Neural crest cell (in vitro differentiated cells): Measurements from ENCODE around the gene GIPC1. TPM values are rescaled to one million over a fixed set of nuclear protein-coding genes. Genes with fewer than 3 reads are reported as not detected.
"Not testable (repeated sequence)": the region's sequence is repeated elsewhere in the genome, so short reads cannot be mapped to it uniquely, and the experiment has no call there.

Source experiments
- DNase-seq: peaks from one replicate; pipeline ENCODE4 v3.0.0; 2021; ENCODE audit warnings: low read depth, mixed read lengths, low spot score
- H3K27ac Mint-ChIP-seq: one replicate; pipeline ENCODE4 v1.8.0; 2021; ENCODE audit warnings: mild to moderate bottlenecking, mixed read lengths; ENCODE audit not compliant: unreplicated experiment
- H3K27me3 Mint-ChIP-seq: 2 replicates; pipeline ENCODE4 v1.8.0; 2021; ENCODE audit warnings: low read depth, mild to moderate bottlenecking, mixed read lengths
- H3K36me3 Mint-ChIP-seq: 2 replicates; pipeline ENCODE4 v1.8.0; 2021; ENCODE audit warnings: low read depth, mild to moderate bottlenecking, mixed read lengths
- H3K4me1 Mint-ChIP-seq: 2 replicates; pipeline ENCODE4 v1.8.0; 2021; ENCODE audit warnings: mixed read lengths
- H3K4me3 Mint-ChIP-seq: one replicate; pipeline ENCODE4 v1.8.0; 2021; ENCODE audit warnings: mild to moderate bottlenecking, mixed read lengths
- H3K9me3 Mint-ChIP-seq: 2 replicates; pipeline ENCODE4 v1.8.0; 2021; ENCODE audit warnings: mixed read lengths
- CTCF ChIP-seq: fragments of 200-600 bp; sonication (generic); conservative IDR thresholded peaks from 2 replicates; pipeline ENCODE4 v1.5.0; 2021; ENCODE audit warnings: antibody characterized with exemption, mild to moderate bottlenecking
- long read RNA-seq: library from polyadenylated mRNA; unstranded; transcript quantifications from one replicate; pipeline ENCODE4 v2.0.0, GENCODE V29; 2020
- total RNA-seq: library from RNA; stranded (reverse); gene quantifications from 2 replicates; pipeline ENCODE4 v1.2.1, GENCODE V29; 2021

GIPC1 gene
- 72.5 and 73.0 TPM in 2 replicates for total RNA-seq
- long read RNA-seq: 0 reads

GRCh38 chr19:14496029-14496833, at the start of gene GIPC1:
Gene GIPC1 (minus strand): TSS chr19:14496127. CDS start chr19:14482976, 13,151 bp downstream.
- TF ChIP-seq CTCF: no peak
- peak within 1 kb of the TSS; percentile 92 for H3K27ac Mint-ChIP-seq
- H3K4me3 Mint-ChIP-seq: peak within 1 kb of the TSS; percentile 93
- peaks cover 30% of the 10 kb centered on the region for H3K4me1 Mint-ChIP-seq
- H3K27me3 Mint-ChIP-seq: no peaks in the 10 kb centered on the region
- DNase-seq: peak; percentile 97
- peaks cover 12% of the 10 kb centered on the region for H3K36me3 Mint-ChIP-seq
- H3K9me3 Mint-ChIP-seq: no peaks in the 10 kb centered on the region

GRCh38 chr19:14545716-14546082, 49.8 kb upstream of the GIPC1 start:
- no peaks in the 10 kb centered on the region for H3K4me1 Mint-ChIP-seq
- no peaks in the 10 kb centered on the region for H3K36me3 Mint-ChIP-seq
- H3K27ac Mint-ChIP-seq: no peak overlapping the region
- DNase-seq: no peak
- no peaks in the 10 kb centered on the region for H3K9me3 Mint-ChIP-seq
- TF ChIP-seq CTCF: no peak
- no peak overlapping the region for H3K4me3 Mint-ChIP-seq
- no peaks in the 10 kb centered on the region for H3K27me3 Mint-ChIP-seq

GRCh38 chr19:14544977-14545715, 49.2 kb upstream of the GIPC1 start:
- TF ChIP-seq CTCF: no peak
- H3K27ac Mint-ChIP-seq: peak overlapping the region; percentile 94
- H3K4me3 Mint-ChIP-seq: no peak overlapping the region
- no peaks in the 10 kb centered on the region for H3K27me3 Mint-ChIP-seq
- H3K9me3 Mint-ChIP-seq: no peaks in the 10 kb centered on the region
- H3K4me1 Mint-ChIP-seq: no peaks in the 10 kb centered on the region
- no peak for DNase-seq
- H3K36me3 Mint-ChIP-seq: no peaks in the 10 kb centered on the region

GRCh38 chr19:14544047-14544446, 48.1 kb upstream of the GIPC1 start:
- Mint-ChIP-seq H3K27me3 (no peaks in the 10 kb centered on the region), H3K36me3 (no peaks in the 10 kb centered on the region), H3K4me1 (no peaks in the 10 kb centered on the region), H3K4me3 (no peak overlapping the region), H3K27ac (no peak overlapping the region), H3K9me3 (no peaks in the 10 kb centered on the region)
- no peak for TF ChIP-seq CTCF
- DNase-seq: no peak

GRCh38 chr19:14542711-14543328, 46.9 kb upstream of the GIPC1 start:
- no peak for DNase-seq
- Mint-ChIP-seq H3K4me1 (no peaks in the 10 kb centered on the region), H3K27me3 (no peaks in the 10 kb centered on the region), H3K9me3 (no peaks in the 10 kb centered on the region), H3K36me3 (no peaks in the 10 kb centered on the region), H3K27ac (no peak overlapping the region), H3K4me3 (no peak overlapping the region)
- TF ChIP-seq CTCF: no peak

- H3K27ac Mint-ChIP-seq, H3K4me1 Mint-ChIP-seq, H3K36me3 Mint-ChIP-seq, DNase-seq, H3K27me3 Mint-ChIP-seq, H3K4me3 Mint-ChIP-seq, H3K9me3 Mint-ChIP-seq: not testable (repeated sequence)
Measured at GRCh38 chr19:14541979-14542378, 46.1 kb upstream of the GIPC1 start.
